AG09309 (cell line): ENCODE data around the gene BANF2.

Experiments used
- DNase-seq: peaks from one replicate; pipeline ENCODE4 v3.0.0-alpha.2; 2010; ENCODE audit warnings: low read depth
- H3K4me3 ChIP-seq: 2 replicates; pipeline ENCODE4 v1.5.1; 2011; ENCODE audit warnings: mild to moderate bottlenecking, low read depth, low read length, moderate library complexity; ENCODE audit not compliant: control insufficient read depth
- CTCF ChIP-seq: IDR thresholded peaks from 2 replicates; pipeline ENCODE4 v1.5.1; 2011; ENCODE audit warnings: mild to moderate bottlenecking, low read depth, low read length, inconsistent platforms; ENCODE audit not compliant: insufficient read depth, control insufficient read depth; ENCODE audit errors: missing control alignments

BANF2 gene

GRCh38 chr20:17699931-17700351 is at the start of gene BANF2:
Gene BANF2 (plus strand): TSS chr20:17699966. CDS start chr20:17725026, 25,060 bp downstream.
- no peak for DNase-seq
- no peak within 1 kb of the TSS for H3K4me3 ChIP-seq
- TF ChIP-seq CTCF, result no peak

- no peak for DNase-seq
- no peak for TF ChIP-seq CTCF
- H3K4me3 ChIP-seq, result no peak overlapping the region
These were observed 49.3 kb upstream of the BANF2 start for GRCh38 chr20:17650301-17651128.

- H3K4me3 ChIP-seq, result no peak overlapping the region
- TF ChIP-seq CTCF, result no peak
- no peak for DNase-seq
These were observed 48.5 kb upstream of the BANF2 start for GRCh38 chr20:17651129-17651759.

- no peak for DNase-seq
- no peak for TF ChIP-seq CTCF
- no peak overlapping the region for H3K4me3 ChIP-seq
These were observed 47.9 kb upstream of the BANF2 start for GRCh38 chr20:17651760-17652388.

- no peak for DNase-seq
- TF ChIP-seq CTCF, result no peak
- no peak overlapping the region for H3K4me3 ChIP-seq
These were observed 47.4 kb upstream of the BANF2 start for GRCh38 chr20:17652411-17652810.

- H3K4me3 ChIP-seq, result no peak overlapping the region
- no peak for TF ChIP-seq CTCF
- DNase-seq, result no peak
These were observed 45.7 kb upstream of the BANF2 start for GRCh38 chr20:17653835-17654648.
